Endothelial cell of umbilical vein (primary cell): ENCODE measurements around the gene MAPK8IP2. TPM values are rescaled to one million over a fixed set of nuclear protein-coding genes. Genes with fewer than 3 reads are reported as not detected.

Experiments
- BruUV-seq: library from RNA; stranded (reverse); fragments of 400-500 nt; replicated peaks from 2 replicates; lab custom pipeline; 2021; lab: Mats Ljungman, UMichigan
- CTCF ChIA-PET: fragments of 300-600, 350-600 bp; sonication (Branson Sonifier 250); formaldehyde crosslinking; loops from one replicate; lab custom pipeline; 2021; ENCODE audit warnings: antibody characterized with exemption, inconsistent platforms; lab: Charles Lee
- POLR2A ChIA-PET: fragments of 300-600, 350-600 bp; sonication (Branson Sonifier 250); formaldehyde crosslinking; loops from one replicate; lab custom pipeline; 2021; ENCODE audit warnings: antibody characterized with exemption, inconsistent platforms; lab: Charles Lee
- DNase-seq: peaks from one replicate; pipeline ENCODE4 v3.0.0-alpha.2; 2011; ENCODE audit warnings: low read depth, low spot score
- FAIRE-seq: peaks from 2 replicates; lab custom pipeline; 2011; peaks lifted over from hg19 to GRCh38; lab: Jason Lieb, UNC
- H2AFZ ChIP-seq: 2 replicates; pipeline ENCODE4 v1.6.0; 2012; ENCODE audit warnings: low read depth, low read length, control low read depth, inconsistent platforms
- H3K27ac ChIP-seq: 2 replicates; pipeline ENCODE4 v1.5.1; 2011; ENCODE audit warnings: low read depth, mild to moderate bottlenecking, control low read depth, low read length, moderate library complexity; ENCODE audit not compliant: insufficient read depth
- H3K27me3 ChIP-seq, 2 experiments: 2 replicates each; pipeline versions ENCODE4 v1.6.0 to v1.6.1; 2011; ENCODE audit warnings: low read length in 2 of 2, mixed read lengths in 1 of 2; ENCODE audit not compliant: control insufficient read depth in 2 of 2, insufficient read depth in 2 of 2
- H3K36me3 ChIP-seq, 2 experiments: 2 replicates in 1 of 2; 3 replicates in 1 of 2; pipeline ENCODE4 v1.5.1; 2011; ENCODE audit warnings: low read length in 2 of 2, mild to moderate bottlenecking in 1 of 2, moderate library complexity in 1 of 2; ENCODE audit not compliant: control insufficient read depth in 2 of 2, insufficient read depth in 2 of 2; ENCODE audit errors: extremely low read depth in 1 of 2
- H3K4me1 ChIP-seq: 3 replicates; pipeline ENCODE4 v1.5.1; 2011; ENCODE audit warnings: mild to moderate bottlenecking, low read length; ENCODE audit not compliant: control insufficient read depth, insufficient read depth; ENCODE audit errors: extremely low read depth
- H3K4me2 ChIP-seq: 2 replicates; pipeline ENCODE4 v1.6.1; 2011; ENCODE audit warnings: low read length, control low read depth, mixed read lengths; ENCODE audit not compliant: insufficient read depth
- H3K4me3 ChIP-seq, 3 experiments: fragments of 200-600 bp in 1 of 3; sonication (generic), shearing (Covaris generic) in 1 of 3; replicated peaks in 1 of 3; 2 replicates each; pipeline ENCODE4 v1.5.1; 2011 to 2016; ENCODE audit warnings: control low read depth in 3 of 3, low read length in 3 of 3, mild to moderate bottlenecking in 2 of 3, inconsistent platforms in 1 of 3, low read depth in 1 of 3, moderate library complexity in 1 of 3; ENCODE audit not compliant: insufficient read depth in 1 of 3
- H3K79me2 ChIP-seq: 2 replicates; pipeline ENCODE4 v1.6.0; 2012; ENCODE audit warnings: low read length, inconsistent platforms; ENCODE audit not compliant: control insufficient read depth, insufficient read depth
- H3K9ac ChIP-seq: replicated peaks from 2 replicates; pipeline ENCODE3; 2011; ENCODE audit warnings: low read length, control low read depth; ENCODE audit not compliant: insufficient read depth; ENCODE audit errors: extremely low read depth
- H3K9me1 ChIP-seq: replicated peaks from 3 replicates; pipeline ENCODE4 v1.6.0; 2011; ENCODE audit warnings: mild to moderate bottlenecking, low read length; ENCODE audit not compliant: control insufficient read depth, insufficient read depth; ENCODE audit errors: extremely low read depth
- H3K9me3 ChIP-seq: replicated peaks from 2 replicates; pipeline ENCODE4 v1.5.1; 2012; ENCODE audit warnings: low read length, inconsistent platforms; ENCODE audit not compliant: control insufficient read depth, insufficient read depth
- H4K20me1 ChIP-seq: replicated peaks from 2 replicates; pipeline ENCODE3; 2011; ENCODE audit warnings: mild to moderate bottlenecking, low read length; ENCODE audit not compliant: control insufficient read depth, insufficient read depth; ENCODE audit errors: extremely low read depth
- EZH2 ChIP-seq: IDR thresholded peaks from 2 replicates; pipeline ENCODE4 v1.6.1; 2012; ENCODE audit warnings: borderline replicate concordance, low read depth, mild to moderate bottlenecking, moderate library complexity, low read length, inconsistent platforms; ENCODE audit not compliant: severe bottlenecking
- FOS ChIP-seq: IDR thresholded peaks from 2 replicates; pipeline ENCODE4 v1.6.1; 2011; ENCODE audit warnings: mild to moderate bottlenecking, low read length, moderate library complexity, borderline replicate concordance; ENCODE audit not compliant: insufficient read depth
- GATA2 ChIP-seq: IDR thresholded peaks from 2 replicates; pipeline ENCODE4 v1.7.0; 2011; ENCODE audit warnings: low read depth, mild to moderate bottlenecking, moderate library complexity, mixed read lengths, low read length; ENCODE audit not compliant: insufficient read length, insufficient read depth
- JUN ChIP-seq: IDR thresholded peaks from 2 replicates; pipeline ENCODE4 v1.6.1; 2011; ENCODE audit warnings: borderline replicate concordance, low read depth; ENCODE audit not compliant: insufficient read length, insufficient read depth
- MYC ChIP-seq: IDR thresholded peaks from one replicate; pipeline ENCODE4 v1.6.1; 2011; ENCODE audit warnings: mild to moderate bottlenecking, low read depth, low read length
- POLR2A ChIP-seq: IDR thresholded peaks from 2 replicates; pipeline ENCODE4 v1.6.1; 2012; ENCODE audit warnings: low read depth, mild to moderate bottlenecking, control low read depth, low read length
- POLR2AphosphoS5 ChIP-seq: IDR thresholded peaks from 2 replicates; pipeline ENCODE4 v1.6.1; 2012; ENCODE audit warnings: low read depth, mild to moderate bottlenecking, control low read depth, low read length, moderate library complexity; ENCODE audit not compliant: insufficient read depth
- dilution Hi-C: fragments of 300-500 bp; cut with MboI; formaldehyde crosslinking; loops from one replicate; pipeline ENCODE4 v1.15.0; 2019; ENCODE audit warnings: low sequenced_read_pairs; ENCODE audit not compliant: extremely low pct_ligation_motif_present
- intact Hi-C: fragments of 100-400 bp; cut with micrococcal nuclease; formaldehyde crosslinking; loops from one replicate; pipeline ENCODE4 v1.10.0; 2022
- polyA plus RNA-seq, 4 experiments: library from polyadenylated mRNA; depleted of rRNA in 3 of 4; stranded (reverse) in 3 of 4; unstranded in 1 of 4; fragments of >200 nt; gene quantifications; 2 replicates each; pipeline versions ENCODE4 v1.2.1 to v1.2.3, GENCODE V29; 2011 to 2012; ENCODE audit warnings: missing spikeins in 1 of 4
- total RNA-seq: library from RNA; stranded (reverse); gene quantifications from 2 replicates; pipeline ENCODE4 v1.2.3, GENCODE V29; 2021
- TF ChIP-seq, protein P1 (sequence below), 2 donors: IDR thresholded peaks; 1 replicate in 1 of 2; 2 replicates in 1 of 2; pipeline ENCODE4 v1.5.1; 2011; ENCODE audit warnings: low read length in 2 of 2, mild to moderate bottlenecking in 2 of 2, moderate library complexity in 2 of 2, control low read depth in 1 of 2, inconsistent platforms in 1 of 2, low read depth in 1 of 2; ENCODE audit not compliant: insufficient read depth in 1 of 2; ENCODE audit errors: extremely low read depth in 1 of 2
- TF ChIP-seq, protein P2 (sequence below): IDR thresholded peaks from 2 replicates; pipeline ENCODE4 v1.6.1; 2011; ENCODE audit not compliant: insufficient read depth, insufficient read length

MAPK8IP2 gene
- total and polyA plus RNA-seq, 2 donors (not counting 3 experiments of a cell fraction or from before 2014, with no cell fraction given), result 0.21 to 0.31 TPM

GRCh38 chr22:50606946-50607658 lies 6.5 kb downstream of the MAPK8IP2 start:
- H3K9me3 ChIP-seq, result no peaks in the 10 kb centered on the region
- ChIA-PET POLR2A (no interaction called here), CTCF (interaction anchor here (1.4 to 3.0 kb wide), 2 partner anchors 14 to 31 kb away, joined by 5 to 18 read pairs; no protein-coding TSS in a partner anchor)
- H2AFZ ChIP-seq, result no peak overlapping the region
- no peak overlapping the region for H3K4me3 ChIP-seq
- H4K20me1 ChIP-seq, result no peaks in the 10 kb centered on the region
- no peak for FAIRE-seq
- H3K4me1 ChIP-seq, result no peaks in the 10 kb centered on the region
- H3K79me2 ChIP-seq, result no peaks in the 10 kb centered on the region
- peaks cover 23 to 29% of the 10 kb centered on the region in 2 experiments for H3K27me3 ChIP-seq
- no peaks in the 10 kb centered on the region for H3K9me1 ChIP-seq
- no peak overlapping the region for H3K4me2 ChIP-seq
- no peaks in the 10 kb centered on the region for H3K36me3 ChIP-seq
- DNase-seq, result no peak
- dilution Hi-C loops (no loop called here), intact Hi-C loops (no loop called here)
- TF ChIP-seq MYC (no peak), POLR2AphosphoS5 (no peak), EZH2 (no peak), FOS (no peak), GATA2 (no peak), POLR2A (no peak), JUN (no peak)
- TF ChIP-seq, protein P1, sequence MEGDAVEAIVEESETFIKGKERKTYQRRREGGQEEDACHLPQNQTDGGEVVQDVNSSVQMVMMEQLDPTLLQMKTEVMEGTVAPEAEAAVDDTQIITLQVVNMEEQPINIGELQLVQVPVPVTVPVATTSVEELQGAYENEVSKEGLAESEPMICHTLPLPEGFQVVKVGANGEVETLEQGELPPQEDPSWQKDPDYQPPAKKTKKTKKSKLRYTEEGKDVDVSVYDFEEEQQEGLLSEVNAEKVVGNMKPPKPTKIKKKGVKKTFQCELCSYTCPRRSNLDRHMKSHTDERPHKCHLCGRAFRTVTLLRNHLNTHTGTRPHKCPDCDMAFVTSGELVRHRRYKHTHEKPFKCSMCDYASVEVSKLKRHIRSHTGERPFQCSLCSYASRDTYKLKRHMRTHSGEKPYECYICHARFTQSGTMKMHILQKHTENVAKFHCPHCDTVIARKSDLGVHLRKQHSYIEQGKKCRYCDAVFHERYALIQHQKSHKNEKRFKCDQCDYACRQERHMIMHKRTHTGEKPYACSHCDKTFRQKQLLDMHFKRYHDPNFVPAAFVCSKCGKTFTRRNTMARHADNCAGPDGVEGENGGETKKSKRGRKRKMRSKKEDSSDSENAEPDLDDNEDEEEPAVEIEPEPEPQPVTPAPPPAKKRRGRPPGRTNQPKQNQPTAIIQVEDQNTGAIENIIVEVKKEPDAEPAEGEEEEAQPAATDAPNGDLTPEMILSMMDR (IDR thresholded peaks at IDR 0.05; ENCODE audit: extremely low read depth in 1 of 2, insufficient read depth in 1 of 2, low read depth in 1 of 2, low read length in 2 of 2), result no peak
- TF ChIP-seq, protein P2, sequence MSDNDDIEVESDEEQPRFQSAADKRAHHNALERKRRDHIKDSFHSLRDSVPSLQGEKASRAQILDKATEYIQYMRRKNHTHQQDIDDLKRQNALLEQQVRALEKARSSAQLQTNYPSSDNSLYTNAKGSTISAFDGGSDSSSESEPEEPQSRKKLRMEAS, result no peak
- BruUV-seq, result no TSS peak
- no peak overlapping the region for H3K27ac ChIP-seq
- H3K9ac ChIP-seq, result no peak overlapping the region
